ENCODE results near the gene STRADB. TPM values are rescaled to one million over a fixed set of nuclear protein-coding genes. Genes with fewer than 3 reads are reported as not detected.
A peak's percentile ranks its signal among the peaks of the same experiment; 100 is the strongest.

Gene STRADB
- total and polyA plus RNA-seq, 2 of the 4 experiments (the other 2 are of a cell fraction), result 14.9 to 31.5 TPM

- peak overlapping the region; percentile 18 for H3K4me2 ChIP-seq (ENCODE audit: low read depth, low read length)
- in situ Hi-C loops (cut with MboI; ENCODE audit: low sequenced_read_pairs) (no loop called here), dilution Hi-C loops (cut with HindIII; ENCODE audit: low sequenced_read_pairs, unreplicated experiment) (no loop called here), intact Hi-C loops (cut with micrococcal nuclease) (no loop called here)
- peak overlapping the region; percentile 26 to 44; a peak in 3 of 4 replicates for H4K8ac ChIP-seq (ENCODE audit: low read depth in 2 of 2, low read length in 2 of 2)
- no TSS peak for BruUV-seq (replicated peaks)
- H2AFZ ChIP-seq (replicated peaks; ENCODE audit: low read length, poor library complexity), result no peak overlapping the region
- peaks cover 29 to 38% of the 10 kb centered on the region in 2 experiments for H3K79me1 ChIP-seq (ENCODE audit: low read depth in 1 of 2, low read length in 2 of 2)
- H3K14ac ChIP-seq (replicated peaks; ENCODE audit: low read depth, low read length), result 0 out of 2 replicates have a peak overlapping the region, but pooled peaks have one; percentile 3
- no peak overlapping the region for H3K9ac ChIP-seq (ENCODE audit: low read depth, low read length)
- H2BK120ac ChIP-seq (ENCODE audit: low read depth, low read length), result 0 out of 2 replicates have a peak overlapping the region, but pooled peaks have one; percentile 7
- H2BK20ac ChIP-seq (ENCODE audit: low read depth, low read length), result no peak overlapping the region
- peak overlapping the region; percentile 13; the same call in 1 of the 2 replicates for H4K5ac ChIP-seq (ENCODE audit: low read depth, low read length)
- no peak overlapping the region for H3K18ac ChIP-seq (ENCODE audit: low read depth, low read length)
- H3K36me3 ChIP-seq (ENCODE audit: control insufficient read depth, insufficient read depth, low read length), result no peaks in the 10 kb centered on the region
- peak overlapping the region; percentile 22 for H3K4ac ChIP-seq (ENCODE audit: low read depth, low read length)
- peak overlapping the region; percentile 88; the same call in 1 of the 2 replicates for H3K27ac ChIP-seq (ENCODE audit: insufficient read depth, low read length)
- H4K91ac ChIP-seq (ENCODE audit: insufficient read depth, low read depth, low read length), result no peak overlapping the region
- no peak overlapping the region for H3K4me3 ChIP-seq (ENCODE audit: insufficient read depth, low read depth, low read length)
- H2AK5ac ChIP-seq (ENCODE audit: low read depth, low read length), result peak overlapping the region; percentile 37; the same call in 1 of the 2 replicates
- peak; percentile 75 for ATAC-seq (ENCODE audit: low read depth)
- 40% methylated on average over 1 of the region's 5 CpGs; no CpG with 5 or more reads in 1 of the 2 experiments for WGBS, 2 experiments (ENCODE audit: extremely low coverage in 2 of 2, insufficient read length in 1 of 2)
- no peak overlapping the region for H3K56ac ChIP-seq (ENCODE audit: extremely low read depth, insufficient read depth, low read length)
- peaks cover 2% of the 10 kb centered on the region; the same call in 1 of the 2 replicates for H3K9me1 ChIP-seq (ENCODE audit: insufficient read depth, low read length)
- no peak overlapping the region for H2AK9ac ChIP-seq (replicated peaks; ENCODE audit: low read depth, low read length, poor library complexity)
- H2BK15ac ChIP-seq (ENCODE audit: low read depth, low read length), result peak overlapping the region; percentile 12; the same call in 1 of the 3 replicates
- ChIA-PET CTCF (no interaction called here), POLR2A (ENCODE audit: unreplicated experiment) (no interaction called here)
- H3K9me3 ChIP-seq (ENCODE audit: control insufficient read depth, insufficient read depth, low read length), result no peaks in the 10 kb centered on the region
- no peaks in the 10 kb centered on the region for H3K27me3 ChIP-seq (ENCODE audit: control insufficient read depth, insufficient read depth, low read length)
- H3K23ac ChIP-seq (ENCODE audit: low read depth, low read length), result peak overlapping the region; percentile 13; the same call in 1 of the 2 replicates
- H4K20me1 ChIP-seq (ENCODE audit: insufficient read depth, low read length), result no peaks in the 10 kb centered on the region; the same call in 1 of the 2 replicates
- H2BK5ac ChIP-seq (ENCODE audit: low read depth, low read length, poor library complexity, severe bottlenecking), result peak overlapping the region; percentile 17
- peaks cover 7% of the 10 kb centered on the region for H3K4me1 ChIP-seq (ENCODE audit: control insufficient read depth, insufficient read depth, low read length)
- peak; percentile 66 for DNase-seq
- no peak for TF ChIP-seq POLR2A (IDR thresholded peaks at IDR 0.05; ENCODE audit: low read depth, low read length)
- TF ChIP-seq, protein P1, sequence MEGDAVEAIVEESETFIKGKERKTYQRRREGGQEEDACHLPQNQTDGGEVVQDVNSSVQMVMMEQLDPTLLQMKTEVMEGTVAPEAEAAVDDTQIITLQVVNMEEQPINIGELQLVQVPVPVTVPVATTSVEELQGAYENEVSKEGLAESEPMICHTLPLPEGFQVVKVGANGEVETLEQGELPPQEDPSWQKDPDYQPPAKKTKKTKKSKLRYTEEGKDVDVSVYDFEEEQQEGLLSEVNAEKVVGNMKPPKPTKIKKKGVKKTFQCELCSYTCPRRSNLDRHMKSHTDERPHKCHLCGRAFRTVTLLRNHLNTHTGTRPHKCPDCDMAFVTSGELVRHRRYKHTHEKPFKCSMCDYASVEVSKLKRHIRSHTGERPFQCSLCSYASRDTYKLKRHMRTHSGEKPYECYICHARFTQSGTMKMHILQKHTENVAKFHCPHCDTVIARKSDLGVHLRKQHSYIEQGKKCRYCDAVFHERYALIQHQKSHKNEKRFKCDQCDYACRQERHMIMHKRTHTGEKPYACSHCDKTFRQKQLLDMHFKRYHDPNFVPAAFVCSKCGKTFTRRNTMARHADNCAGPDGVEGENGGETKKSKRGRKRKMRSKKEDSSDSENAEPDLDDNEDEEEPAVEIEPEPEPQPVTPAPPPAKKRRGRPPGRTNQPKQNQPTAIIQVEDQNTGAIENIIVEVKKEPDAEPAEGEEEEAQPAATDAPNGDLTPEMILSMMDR (conservative IDR thresholded peaks at IDR 0.05; ENCODE audit: low read depth, low read length), result no peak
- TF ChIP-seq MXI1 (IDR thresholded peaks at IDR 0.05; ENCODE audit: borderline replicate concordance, low read depth, low read length), result no peak
- no peak for TF ChIP-seq NFE2L2 (IDR thresholded peaks at IDR 0.05; ENCODE audit: low read depth, low read length)
- no peak for TF ChIP-seq CHD1 (IDR thresholded peaks at IDR 0.05; ENCODE audit: low read depth, low read length)
- no peak for TF ChIP-seq SMC3 (IDR thresholded peaks at IDR 0.05; ENCODE audit: low read depth, low read length)
- TF ChIP-seq MAFK (IDR thresholded peaks at IDR 0.05; ENCODE audit: low read depth, low read length), result no peak
- TF ChIP-seq RAD21 (IDR thresholded peaks at IDR 0.05; ENCODE audit: low read length), result no peak
- TF ChIP-seq CEBPB (IDR thresholded peaks at IDR 0.05; ENCODE audit: low read depth, low read length), result no peak
- no peak for TF ChIP-seq RCOR1 (IDR thresholded peaks at IDR 0.05; ENCODE audit: insufficient replicate concordance, low read length)
- TF ChIP-seq, protein P2, sequence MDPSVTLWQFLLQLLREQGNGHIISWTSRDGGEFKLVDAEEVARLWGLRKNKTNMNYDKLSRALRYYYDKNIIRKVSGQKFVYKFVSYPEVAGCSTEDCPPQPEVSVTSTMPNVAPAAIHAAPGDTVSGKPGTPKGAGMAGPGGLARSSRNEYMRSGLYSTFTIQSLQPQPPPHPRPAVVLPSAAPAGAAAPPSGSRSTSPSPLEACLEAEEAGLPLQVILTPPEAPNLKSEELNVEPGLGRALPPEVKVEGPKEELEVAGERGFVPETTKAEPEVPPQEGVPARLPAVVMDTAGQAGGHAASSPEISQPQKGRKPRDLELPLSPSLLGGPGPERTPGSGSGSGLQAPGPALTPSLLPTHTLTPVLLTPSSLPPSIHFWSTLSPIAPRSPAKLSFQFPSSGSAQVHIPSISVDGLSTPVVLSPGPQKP (IDR thresholded peaks at IDR 0.05; ENCODE audit: borderline replicate concordance, low read depth, low read length), result no peak
- TF ChIP-seq FOS (IDR thresholded peaks at IDR 0.05; ENCODE audit: low read depth, low read length), result no peak
- TF ChIP-seq USF2 (IDR thresholded peaks at IDR 0.05; ENCODE audit: low read depth, low read length), result no peak
- TF ChIP-seq RFX5 (IDR thresholded peaks at IDR 0.05; ENCODE audit: low read depth, low read length), result no peak
Observed at GRCh38 chr2:201432621-201433393, 18.7 kb upstream of the STRADB start.
